ENCODE data around the gene STK39.

The STK39 gene

DNA sequence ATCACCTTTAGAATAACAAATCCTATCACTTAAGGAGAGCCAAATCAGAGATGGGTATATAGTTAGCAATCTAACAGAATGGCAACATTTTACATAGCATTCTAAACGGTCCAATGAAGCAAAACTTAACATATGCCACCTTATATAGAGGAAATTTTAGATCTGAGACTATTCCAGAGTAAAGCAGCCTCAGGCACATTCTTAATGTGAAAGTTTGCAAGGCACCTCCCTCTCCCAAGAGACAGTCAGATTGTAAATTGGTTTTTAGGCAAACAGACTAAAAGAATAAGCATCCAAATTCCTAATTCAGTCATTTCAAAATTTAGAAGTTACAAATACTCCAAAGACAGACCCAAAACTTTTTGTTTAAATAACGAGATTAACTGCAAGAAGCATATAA, 292.9 kb downstream of the STK39 start:
- no peak for DNase-seq (ENCODE audit: low read depth)

DNA sequence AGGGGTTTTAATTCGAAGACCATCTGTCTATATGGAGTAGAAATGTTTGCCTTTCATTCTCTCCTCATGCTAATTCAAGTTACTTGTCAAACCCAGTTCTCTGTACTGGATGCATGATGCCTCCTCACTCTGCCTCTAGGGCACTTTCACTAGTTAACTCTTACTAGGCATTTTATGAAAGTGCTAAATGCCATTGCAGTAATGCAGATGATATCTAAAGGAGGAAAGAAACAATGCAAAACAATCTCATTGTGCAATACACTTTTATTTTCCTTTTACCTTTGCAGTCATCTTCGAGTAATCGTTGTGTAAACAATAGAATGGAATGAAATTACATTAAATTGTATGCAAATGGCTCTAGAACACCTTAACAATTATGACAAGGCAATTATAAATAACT, 293.6 kb downstream of the STK39 start:
- DNase-seq (ENCODE audit: low read depth): no peak

DNA sequence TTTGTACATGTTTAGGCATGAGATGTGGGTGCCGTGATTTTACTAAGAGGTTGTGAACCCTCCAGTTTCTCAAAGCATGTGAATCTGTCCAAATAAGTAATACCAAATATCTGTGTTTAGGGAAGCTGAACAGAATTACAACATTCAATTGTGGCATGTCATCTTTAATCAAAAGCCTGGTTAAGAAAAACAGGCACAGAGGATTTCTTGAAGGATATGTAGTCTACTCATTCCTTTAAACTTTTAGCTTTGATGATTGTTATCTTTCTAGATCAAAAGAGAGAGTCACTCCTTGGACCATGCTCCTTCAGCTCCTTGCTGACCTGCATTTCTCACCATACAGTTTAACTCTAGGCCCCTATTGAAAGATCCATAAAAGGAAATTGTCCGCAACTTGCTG, 296.8 kb downstream of the STK39 start:
- no peak for DNase-seq (ENCODE audit: low read depth)

DNA sequence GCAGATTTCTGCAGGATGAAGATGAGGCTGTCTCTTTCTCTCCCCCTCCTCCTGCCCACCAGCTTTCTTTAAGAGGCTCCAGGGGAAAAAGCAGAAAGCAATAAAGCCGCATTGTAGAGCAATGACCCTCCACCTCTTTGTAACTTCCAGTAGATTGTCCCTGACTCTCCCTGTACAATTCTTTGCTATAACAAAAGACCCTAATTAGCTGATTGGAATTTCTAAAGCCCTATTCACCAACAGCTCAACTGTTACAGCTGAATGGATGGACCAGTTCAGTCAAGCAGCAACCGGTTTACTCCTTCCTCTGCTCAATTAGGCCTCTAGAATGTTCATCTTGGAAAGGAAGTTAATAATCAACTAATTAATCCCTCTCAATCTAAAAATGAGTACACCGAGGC, 301.0 kb downstream of the STK39 start:
- DNase-seq (ENCODE audit: low read depth): no peak

DNA sequence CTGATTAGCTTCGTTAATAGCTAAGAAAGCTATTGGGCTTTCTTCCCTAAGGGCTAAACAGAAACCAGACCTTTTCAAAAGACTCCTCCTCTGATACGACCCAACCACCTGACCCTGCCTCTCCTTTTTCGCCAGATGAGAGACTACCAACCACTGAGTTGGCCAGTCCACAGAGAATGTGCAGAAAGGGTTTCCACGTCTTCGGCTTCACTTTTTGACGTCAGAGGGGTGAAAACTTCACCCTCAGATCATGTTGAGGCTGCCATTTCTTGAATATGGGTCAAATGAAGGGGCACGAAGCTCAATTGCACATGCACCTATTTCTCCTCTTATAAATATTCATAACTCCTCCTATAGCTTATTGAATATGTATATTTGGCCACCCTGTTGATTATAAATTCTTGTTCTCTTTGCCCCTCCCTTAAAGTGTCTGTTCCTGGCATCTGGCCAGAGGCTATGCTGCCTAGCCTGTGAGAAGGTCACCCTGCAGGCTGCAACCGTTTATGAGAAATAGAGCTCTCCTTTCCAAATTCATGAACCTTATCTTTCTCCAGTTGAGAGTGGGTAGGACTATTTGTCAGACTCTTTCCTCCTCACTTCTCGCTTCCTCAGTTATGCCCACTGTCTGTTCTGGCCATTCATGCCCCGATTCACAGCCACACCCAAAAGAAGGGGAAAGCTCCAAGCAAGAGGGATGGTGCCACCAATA, 301.6 kb downstream of the STK39 start:
- DNase-seq (ENCODE audit: low read depth): no peak

DNA sequence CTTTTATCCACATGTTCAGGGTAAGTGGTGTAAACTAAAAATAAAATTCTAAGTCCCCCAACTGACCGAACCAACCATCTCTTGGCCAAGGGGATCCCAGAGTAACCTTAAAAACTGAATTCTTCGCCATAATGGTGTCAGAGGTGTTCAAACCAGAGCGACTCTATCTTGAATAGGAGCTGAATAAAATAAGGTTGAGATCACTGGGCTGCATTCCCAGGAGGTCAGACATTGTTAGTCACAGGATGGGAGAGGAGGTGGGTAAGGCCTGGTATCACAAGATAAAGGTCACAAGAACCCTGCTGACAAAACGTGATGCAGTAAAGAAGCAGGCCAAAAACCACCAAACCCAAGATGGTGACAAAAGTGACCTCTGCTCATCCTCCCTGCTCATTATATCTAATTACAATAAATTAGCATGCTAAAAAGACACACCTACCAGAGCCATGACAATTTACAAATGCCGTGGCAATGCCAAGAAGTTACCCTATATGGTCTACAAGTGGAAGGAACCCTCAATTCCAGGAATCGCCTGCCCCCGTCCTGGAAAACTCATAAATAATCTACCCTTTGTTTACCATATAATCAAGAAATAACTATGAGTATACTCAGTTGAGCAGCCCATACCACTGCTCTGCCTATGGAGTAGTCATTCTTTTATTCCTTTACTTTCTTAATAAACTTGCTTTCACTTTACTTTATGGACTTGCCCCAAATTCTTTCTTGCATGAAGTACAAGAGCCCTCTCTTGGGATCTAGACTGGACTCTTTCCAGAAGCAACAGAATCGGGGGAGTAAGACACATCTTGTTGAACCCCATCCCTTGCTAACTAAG, 302.4 kb downstream of the STK39 start:
- peak; percentile 30 for DNase-seq (ENCODE audit: low read depth)

DNA sequence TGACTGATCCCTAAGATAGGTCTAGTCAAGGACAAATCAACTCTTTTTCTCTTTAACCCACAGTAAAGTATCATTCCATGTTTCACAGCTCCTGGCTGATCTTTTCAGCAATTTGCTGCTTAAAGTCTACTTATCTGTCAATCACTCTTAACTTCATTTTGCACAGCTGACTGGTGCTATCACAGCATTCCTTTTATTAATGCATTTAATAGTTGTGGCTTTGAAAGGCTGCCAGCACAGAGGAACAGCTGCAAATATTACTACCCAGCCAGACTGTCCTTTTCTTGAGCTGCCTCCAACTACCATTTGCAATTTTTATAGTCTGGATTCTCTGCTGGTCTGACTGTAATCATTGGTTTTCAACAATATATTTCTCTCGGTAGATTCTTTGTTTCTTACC, 303.5 kb downstream of the STK39 start:
- peak; percentile 44 for DNase-seq (ENCODE audit: low read depth)

DNA sequence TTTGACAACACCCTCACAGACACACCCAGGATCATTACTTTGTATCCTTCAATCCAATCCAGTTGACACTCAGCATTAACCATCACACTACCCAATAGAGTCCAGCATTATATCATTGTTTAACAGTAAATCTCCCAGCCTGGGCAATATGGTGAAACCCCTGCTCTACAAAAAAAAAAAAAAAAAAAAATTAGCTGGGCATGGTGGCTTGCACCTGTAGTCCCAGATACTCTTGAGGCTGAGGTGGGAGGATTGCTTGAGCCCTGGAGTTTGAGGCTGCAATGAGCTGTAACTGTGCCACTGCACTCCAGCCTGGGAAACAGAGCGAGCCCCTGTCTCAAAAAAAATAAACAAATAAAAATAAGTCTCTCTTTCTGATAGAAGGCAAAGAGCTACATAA, 304.0 kb downstream of the STK39 start:
- no peak for DNase-seq (ENCODE audit: low read depth)

DNA sequence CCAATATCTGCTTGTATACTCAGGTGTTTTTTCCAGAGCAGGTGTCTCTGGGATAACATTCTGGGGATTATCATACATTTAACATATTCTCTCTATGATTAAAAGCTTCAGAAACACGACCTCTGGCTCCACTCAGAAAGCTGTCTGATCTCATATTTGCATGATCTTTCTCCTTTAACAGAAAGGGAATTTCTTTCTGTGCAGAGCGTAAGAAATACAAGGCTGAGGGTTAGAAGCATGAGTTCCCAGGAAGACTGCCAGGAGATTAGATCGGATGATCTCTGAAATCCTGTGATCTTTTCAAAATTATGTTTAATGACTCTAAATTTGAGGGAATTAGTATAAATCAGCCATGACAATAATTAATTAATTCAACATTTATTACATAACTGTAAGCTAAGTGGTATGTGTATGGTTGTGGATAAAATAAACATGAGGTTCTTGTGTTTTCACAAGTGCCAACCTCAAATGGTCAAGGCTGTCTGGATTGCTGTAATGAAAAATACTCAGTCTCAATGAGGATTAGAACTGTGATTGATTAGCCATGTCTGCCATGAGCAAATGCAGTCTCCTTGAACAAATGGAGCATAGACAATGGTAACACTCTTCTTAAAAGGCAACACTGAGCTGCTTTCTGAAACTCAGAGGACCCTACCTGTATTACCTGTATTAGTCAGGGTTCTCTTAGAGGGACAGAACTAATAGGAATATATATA, 304.9 kb downstream of the STK39 start:
- peak; percentile 35 for DNase-seq (ENCODE audit: low read depth)

DNA sequence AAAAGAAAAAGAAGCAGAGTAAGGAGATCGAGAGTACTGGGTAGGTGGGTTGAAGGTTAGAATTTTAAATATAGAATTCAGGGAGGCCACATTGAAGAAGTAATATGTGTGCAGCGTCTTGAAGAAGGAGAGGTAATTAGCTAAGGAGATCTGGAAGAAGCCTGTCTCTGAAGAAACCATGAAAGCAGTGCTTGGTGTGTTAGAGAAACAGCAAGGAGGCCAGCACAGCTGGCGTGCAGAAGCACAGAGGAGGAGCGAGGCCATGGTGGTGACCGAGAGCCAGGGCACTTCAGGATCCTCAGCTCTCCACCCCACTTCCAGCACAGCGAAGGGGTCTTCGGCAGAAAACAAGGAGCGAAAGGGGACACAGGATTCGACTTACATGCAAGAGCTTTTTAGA, 305.8 kb downstream of the STK39 start:
- DNase-seq (ENCODE audit: low read depth): no peak

DNA sequence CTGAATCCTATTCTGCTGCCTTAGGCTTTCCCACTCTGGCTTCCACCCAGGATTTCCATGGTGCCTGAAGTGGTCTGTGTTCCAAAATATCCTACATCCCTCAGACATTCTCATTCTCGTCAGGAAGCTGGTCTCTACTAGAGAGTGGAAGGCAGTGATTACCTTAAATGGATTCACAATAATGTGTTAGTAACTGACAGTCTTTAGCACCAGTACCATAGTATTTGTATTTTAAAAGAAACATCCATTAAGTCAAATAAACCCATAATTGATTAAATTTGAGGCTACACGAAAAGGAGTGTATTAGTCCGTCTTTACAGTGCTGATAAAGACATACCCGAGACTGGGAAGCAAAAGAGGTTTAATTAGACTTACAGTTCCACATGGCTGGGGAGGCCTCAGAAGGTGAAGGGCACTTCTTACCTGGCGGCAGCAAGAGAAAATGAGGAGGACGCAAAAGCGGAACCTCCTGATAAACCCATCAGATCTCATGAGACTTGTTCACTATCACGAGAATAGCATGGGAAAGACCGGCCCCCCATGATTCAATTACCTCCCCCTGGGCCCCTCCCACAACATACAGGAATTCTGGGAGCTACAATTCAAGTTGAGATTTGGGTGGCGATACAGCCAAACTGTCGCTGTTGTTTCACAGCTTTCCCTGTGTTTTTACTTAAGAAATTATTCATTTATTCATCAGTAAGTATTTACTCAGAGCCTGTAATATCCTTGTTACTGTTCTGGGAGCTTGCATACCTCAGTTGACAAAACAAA, 306.5 kb downstream of the STK39 start:
- DNase-seq (ENCODE audit: low read depth): no peak

DNA sequence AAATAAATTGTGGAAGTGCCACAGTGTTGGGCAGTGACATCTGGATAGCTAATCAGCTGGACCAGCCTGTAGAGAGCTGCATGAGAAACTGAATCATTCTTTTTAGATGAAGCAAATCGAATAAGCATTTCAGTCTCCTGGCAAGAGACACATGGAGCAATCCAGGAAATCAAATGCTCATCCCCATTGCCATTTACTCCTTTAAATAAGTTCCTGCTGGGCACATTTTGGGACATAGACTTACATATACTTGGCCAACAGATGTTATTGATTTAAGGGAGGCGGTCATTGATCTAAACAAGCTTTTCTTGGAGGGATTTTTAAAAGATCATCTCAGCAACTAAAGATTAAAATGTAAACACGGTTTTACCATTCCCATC, 307.1 kb downstream of the STK39 start:
- DNase-seq (ENCODE audit: low read depth): no peak

DNA sequence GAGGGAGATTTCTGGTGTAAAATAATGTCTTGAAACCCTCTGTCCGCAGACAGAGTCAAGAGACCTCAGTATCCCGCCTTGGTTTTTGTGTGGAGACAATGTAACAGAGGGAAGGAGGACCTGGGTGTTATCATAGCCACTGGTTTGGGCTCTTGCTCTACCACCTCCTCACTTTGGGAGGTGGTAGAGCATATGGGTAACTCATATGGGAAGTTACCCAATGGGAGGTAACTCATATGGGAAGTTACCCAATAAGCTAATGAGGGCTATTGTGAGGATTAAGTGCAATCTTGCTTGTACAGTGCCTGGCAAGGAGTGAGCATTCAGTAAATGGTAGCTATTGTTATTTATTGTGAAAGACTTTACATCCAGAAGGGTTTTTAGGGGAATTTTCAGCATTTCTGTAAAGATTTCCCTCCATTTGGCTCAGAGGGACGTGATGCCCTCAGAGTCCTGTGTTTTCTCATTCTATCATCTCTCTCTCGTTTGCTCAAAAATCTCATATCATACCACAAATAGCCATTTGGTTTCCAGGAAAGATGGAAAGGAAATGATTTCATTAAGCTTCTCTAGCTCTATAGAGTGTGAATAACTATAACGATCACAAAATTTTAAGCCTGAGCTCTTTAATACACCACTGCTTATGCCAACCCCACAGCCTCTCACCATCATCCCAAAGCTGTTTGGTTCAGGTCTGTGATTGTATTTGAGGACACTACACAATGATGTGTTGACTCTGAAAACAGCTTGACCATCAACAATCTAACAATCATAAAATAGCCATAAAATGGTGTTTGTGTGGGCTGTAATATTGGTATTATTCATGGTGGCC, 307.7 kb downstream of the STK39 start:
- no peak for DNase-seq (ENCODE audit: low read depth)

DNA sequence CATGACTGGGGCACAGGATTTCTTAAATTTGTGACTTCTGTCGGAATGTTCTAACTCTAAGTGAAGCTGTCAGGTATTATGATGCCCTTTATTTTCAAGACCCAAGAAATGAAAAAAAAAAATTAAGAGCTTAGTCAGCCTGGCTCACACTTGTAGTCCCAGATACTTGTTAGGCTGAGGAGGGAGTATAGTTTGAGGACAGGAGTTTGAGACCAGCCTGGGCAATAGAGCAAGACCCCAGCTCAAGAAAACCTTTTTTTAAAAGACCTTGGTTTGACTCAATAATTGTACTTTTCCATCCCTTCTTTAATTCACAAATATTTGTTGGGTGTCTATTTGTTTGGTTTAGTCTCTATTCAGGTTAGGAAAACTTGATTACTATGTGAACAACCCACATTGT, 310.0 kb downstream of the STK39 start:
- no peak for DNase-seq (ENCODE audit: low read depth)

DNA sequence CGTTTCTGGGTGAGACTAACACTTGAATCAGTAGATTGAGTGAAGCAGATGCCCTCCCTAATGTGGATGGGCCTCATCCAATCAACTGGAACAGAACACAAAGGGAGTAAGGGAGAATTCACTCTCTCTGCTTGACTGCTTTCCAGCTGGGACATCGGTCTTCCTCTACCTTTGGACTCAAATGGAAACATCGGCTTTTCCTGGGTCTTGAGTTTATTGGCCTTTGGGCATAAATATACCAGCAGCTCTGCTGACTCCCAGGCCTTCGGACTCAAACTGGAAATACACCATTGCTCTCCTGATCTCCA, 311.6 kb downstream of the STK39 start:
- no peak for DNase-seq (ENCODE audit: low read depth)

DNA sequence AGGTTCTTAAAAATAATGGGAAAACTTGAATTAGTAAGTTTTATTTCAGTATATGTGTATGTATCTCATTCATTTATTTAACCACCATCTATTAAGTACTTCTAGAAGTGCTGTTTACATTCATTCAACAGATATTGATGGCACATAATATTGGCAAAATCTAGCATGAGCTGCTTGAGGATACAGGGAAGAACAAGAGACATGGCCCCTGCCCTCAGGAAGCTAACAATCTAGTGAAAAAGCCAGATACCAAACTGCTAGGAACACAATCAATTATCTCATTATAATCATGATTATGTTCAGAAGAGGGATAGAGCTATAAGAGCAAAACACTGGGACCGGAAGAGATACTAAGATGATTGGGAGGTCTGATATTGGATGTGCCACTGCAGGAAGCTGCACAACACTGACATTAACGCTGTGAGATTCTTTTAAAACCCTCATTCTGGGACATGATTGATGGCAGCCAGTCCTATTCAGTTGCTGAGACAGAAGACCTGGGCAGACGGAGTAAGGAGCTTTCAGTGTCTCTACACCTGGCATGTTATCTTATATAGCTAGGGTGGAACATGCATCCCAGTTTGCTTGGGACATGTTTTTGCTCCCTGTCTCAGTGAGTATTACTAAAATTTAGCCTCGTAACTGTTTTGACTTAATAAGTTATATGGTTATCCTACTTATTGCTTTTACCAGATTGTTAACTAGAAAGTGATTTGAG, 314.1 kb downstream of the STK39 start:
- no peak for DNase-seq (ENCODE audit: low read depth)

DNA sequence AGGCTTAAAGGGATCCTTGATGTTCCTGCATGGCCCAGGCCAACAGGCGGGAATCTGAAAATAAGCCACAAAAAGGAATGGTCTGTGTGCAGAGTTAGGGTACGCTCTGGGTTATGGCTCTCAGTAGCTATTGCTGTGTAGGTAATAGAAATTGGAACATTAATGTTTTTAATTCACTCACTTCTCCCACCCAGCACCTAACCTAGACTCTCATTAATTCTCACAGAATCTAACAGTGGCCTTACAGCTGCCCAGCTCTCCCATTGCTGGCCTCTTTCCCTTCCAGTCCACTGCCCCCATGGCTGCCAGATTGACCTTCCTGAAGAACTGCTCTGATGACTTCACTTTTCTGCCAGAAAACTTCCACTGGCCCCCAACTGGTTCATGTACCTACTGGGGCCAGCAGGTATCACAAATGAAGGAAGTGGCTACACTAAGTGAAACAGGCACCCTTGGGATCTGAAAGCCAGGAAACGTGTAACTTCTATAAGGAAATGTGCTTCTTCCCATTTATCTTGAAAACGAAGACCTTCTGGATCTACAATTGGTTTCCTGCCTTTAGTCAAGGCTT, 315.2 kb downstream of the STK39 start:
- DNase-seq (ENCODE audit: low read depth): no peak

DNA sequence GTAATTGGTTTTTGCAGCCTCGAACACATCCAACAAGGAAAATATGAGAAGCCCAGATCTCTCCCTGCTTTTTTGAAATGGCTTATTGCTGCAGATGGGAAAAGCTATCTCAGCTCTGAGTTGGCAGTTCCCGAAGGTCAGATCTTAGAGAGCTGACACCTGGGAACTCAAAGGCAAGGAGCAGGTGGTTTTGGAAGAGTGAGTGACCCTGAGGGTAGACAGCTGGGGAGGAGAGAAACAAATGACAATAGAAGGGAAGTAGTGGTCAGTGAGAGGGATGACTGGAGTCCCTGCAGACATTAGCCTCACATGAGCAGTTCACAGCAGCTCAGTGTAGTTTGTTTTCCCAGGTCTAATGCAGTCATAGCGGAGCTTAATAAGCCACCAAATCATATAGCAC, 317.9 kb downstream of the STK39 start:
- no peak for DNase-seq (ENCODE audit: low read depth)

DNA sequence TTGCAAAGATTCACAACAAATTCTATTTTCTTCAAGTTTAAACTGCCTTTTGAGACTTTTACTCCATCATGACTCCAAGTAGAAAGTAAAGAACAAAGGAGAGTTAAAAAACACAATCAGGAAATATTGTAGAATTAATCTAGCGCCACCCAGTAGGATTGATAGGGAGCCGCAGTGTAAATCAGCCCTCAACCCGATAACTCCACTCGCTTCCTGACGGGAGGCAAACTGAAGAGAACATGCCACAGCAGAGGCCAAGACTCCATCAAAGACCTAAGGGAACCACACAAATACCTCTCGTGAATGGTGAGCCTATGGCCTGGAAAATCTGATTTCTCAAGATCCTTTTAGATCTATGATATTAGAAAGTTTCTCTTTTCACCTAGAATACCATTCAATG, 319.0 kb downstream of the STK39 start:
- DNase-seq (ENCODE audit: low read depth): no peak

DNA sequence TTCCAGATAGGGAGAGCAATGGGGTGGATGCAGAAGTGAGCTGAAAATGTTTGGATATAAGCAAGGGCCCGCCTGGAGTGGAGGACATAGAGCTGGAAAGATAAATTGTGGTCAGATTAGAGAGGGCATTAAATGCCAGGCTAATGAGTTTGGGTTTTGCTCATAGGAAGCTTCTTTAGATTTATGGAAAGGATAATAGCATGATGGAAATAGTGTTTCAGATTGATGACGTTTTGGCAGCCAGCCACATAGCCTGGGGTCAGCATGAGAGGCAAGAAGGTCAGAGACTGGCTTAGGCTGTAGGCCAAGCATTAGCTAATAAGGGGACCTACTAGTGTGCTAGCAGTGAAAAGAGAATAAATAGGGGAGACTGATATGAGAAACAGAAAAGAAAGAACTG, 321.6 kb downstream of the STK39 start:
- DNase-seq (ENCODE audit: low read depth): peak; percentile 30

DNA sequence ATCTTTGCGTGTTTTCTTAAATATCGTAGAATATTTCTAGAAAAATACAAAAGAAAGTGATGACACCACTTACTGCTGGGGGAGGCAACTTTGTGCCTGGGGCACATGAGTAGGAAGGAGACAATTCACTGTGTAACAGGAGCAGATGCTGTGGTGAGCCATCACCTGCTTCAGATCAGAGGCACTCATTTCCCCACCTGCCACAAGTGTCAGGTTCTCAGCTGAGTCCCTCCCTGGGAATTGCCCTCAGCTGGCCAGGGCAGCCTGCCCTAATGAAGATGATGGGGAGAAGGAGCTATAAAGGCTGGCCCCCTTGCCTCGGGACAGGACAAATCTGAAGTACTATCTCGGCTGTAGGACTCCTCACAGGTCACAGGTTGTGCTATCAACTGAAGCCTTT, 322.8 kb downstream of the STK39 start:
- DNase-seq (ENCODE audit: low read depth): no peak
